ENCODE results near the gene DDOST. TPM values are rescaled to one million over a fixed set of nuclear protein-coding genes. Genes with fewer than 3 reads are reported as not detected.

Gene DDOST
- 275 and 282 TPM in 2 replicates for total RNA-seq (2014; rRNA removed; shearing (Covaris generic))
- 251 and 252 TPM in 2 replicates for polyA plus RNA-seq (2014; cell fraction: nucleus; rRNA removed)

DNA sequence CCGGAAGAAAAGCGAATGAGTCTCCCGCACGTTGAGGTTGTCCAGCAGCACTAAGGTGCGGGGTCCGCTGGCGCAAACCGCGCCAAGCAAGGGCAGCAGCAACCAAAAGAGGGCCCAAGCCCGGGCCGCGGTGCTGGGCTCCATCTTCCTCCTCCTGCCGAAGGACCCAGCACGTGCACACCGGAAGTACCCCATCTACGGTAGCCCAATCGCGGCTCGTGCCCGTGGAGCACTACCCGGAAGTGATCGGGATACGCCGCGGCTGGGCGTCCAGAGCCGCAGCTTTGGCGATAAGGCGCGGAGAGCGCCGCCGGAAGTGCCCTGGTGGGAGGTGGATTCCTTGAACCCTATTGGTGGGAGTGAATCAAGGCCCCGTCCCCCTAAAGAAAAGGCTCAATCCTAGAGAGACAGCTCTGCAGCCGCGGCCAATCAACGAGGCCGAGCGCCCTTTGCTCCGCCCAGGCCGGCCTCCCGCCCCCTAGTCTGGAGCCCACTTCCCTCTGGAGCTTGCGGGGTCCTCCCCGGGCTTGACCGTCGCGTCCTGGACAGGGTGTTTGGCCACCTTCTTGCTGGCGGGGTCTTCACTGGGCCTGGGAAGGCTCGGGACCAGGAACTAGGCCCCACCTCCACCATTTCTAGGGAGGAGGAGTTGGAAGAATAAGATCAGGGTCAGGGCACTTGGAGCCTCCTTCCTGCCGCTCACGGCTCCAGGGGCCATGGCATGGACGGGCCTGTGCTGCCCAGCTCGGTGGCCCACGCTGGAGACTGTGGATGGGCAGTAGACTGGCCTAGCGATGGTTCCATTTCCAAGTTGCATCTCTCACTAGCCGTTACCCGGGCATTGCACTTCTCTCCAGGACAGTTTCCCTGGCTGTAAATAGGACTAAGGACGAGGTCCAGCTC, at the start of gene DDOST:
DDOST (minus strand) TSS at position 163 of the 903 bp plus-strand sequence; CDS start at position 144, 19 bp downstream.
- DNase-seq (ENCODE audit: extremely low read depth, low read depth) = peak; percentile 93

DNA sequence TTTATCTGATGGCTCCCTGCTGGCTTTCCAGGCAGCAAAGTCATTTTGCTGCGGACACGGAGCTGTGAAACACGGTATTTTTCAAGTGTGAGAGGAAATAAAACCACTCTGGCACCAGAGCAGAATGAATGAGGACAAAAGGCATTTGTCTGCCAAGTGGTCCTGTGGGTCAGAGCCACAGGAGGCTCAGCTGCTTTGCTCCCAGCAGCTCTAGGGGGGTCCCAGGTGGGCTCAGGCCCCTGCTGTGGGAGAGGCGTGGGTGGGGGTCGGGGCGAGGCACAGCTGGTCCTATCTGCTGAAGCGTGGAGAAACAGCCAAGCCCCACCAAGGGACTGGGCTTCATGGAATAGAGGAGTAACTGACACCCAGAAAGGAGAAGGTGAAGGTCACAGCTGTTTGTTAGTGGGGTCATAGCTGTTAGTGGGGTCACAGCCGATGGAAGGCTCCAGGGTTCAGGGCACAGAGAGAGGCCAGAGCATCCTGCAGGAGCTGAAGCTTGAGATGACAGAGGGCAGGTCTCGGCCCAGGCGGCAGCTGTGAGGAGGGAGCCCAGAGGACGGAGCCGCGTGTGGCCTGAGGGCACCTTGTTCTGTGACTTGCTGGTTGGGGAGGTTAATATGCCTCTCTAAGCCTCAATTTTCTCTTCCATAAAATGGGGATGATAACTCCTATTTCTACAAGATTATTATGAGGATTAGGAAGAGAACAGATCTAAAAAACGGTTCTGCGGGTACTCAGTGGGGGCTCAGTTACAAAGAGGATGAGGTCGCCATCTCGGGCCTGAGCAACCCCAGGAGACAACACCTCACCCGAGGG, 49.5 kb upstream of the DDOST start:
- DNase-seq (ENCODE audit: extremely low read depth, low read depth) = no peak

DNA sequence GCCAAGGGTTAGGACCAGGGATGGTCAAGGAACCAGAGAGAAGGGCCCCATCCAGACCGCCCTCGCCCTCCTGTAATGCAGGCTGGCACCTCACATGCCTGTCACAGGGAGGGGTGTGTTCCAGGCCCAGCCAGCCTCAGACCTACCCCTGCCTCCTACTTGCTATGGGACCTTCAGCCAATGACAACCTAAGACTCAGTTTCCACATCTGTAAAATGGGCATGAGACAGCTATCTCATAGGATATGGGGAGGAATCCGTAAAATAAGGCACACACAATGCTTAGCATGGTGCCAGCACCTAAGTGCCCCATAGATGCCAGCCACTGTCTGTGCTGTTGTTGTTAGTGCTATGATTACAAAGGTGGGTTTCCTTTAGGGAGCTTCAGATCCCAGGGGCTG, 48.7 kb upstream of the DDOST start:
- DNase-seq (ENCODE audit: extremely low read depth, low read depth) = no peak

DNA sequence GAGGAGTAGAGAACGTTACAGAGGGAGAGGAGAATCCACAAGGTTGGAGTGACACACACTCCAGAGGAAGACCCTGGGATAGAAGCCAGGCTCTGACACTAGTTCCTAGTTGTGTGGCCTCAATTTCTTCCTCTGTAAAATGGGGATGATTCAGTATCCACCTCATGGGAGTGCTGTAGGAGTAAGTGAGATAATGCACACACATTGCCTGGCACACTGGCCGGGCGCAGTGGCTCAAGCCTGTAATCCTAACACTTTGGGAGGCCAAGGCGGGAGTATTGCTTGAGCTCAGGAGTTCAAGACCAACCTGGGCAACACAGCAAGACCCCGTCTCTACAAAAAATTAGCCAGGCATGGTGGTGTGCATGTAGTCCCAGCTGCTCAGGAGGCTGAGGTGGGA, 47.7 kb upstream of the DDOST start:
- DNase-seq (ENCODE audit: extremely low read depth, low read depth) = no peak

DNA sequence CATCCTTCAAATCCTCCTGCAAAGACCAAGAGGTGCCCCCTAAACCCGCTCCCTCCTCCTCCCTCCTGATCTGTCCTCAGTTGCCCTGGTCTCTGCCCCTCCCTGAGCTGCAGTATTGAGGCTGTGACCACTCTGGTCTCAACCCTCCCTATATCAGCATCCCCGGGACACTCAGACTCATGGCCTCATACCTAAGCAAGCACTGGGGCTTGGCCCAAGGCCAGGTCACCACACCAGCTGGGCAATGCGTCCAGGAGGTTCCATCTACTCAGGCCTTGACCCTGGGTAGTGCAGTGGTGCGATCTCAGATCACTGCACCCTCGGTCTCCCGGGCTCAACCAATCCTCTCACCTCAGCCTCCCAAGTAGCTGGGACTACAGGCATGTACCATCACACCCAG, 46.9 kb upstream of the DDOST start:
- DNase-seq (ENCODE audit: extremely low read depth, low read depth) = no peak

DNA sequence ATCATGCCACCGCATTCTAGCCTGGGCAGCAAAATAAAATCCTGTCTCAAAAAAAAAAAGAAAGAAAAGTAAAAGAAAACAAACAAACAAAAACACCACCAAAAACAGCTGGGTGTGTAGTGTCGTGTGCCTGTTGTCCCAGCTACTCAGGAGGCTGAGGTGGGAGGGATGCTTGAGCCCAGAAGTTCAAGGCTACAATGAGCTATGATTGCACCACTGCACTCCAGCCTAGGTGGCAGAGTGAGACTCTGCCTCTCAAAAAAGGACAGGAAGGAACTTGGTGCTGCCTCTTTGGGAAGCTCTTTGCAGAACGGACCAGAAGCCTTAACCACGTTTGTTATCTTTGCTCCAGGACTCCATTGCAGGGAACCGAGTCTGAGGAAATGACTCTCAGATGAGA, 45.7 kb upstream of the DDOST start:
- DNase-seq (ENCODE audit: extremely low read depth, low read depth) = no peak

DNA sequence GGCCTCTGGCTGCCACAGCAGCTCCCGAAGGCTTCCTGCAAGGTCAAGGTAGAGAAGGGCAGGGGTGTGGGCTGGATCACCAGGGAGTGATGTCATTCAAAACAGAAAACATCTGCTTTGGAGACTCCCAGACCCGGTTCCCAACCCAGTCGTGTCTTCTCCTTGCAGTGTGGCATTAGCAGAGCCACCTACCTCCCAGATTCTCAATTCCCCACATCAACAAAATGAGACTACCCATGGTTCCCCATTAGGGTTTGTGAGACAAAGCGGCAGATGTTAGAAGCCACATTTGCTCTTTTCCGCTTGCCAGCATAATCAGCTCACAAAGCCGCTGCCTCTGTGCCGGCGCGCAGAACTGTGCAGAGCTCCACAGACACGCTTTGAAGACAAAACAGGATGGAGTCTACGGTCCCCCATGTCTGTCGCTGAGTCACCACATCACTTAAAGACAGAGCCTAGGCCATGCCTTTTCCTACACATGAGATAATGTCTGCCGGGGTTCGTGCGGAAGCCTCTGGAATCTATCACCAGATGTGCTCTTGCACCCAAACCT, 44.1 kb upstream of the DDOST start:
- DNase-seq (ENCODE audit: extremely low read depth, low read depth) = no peak

DNA sequence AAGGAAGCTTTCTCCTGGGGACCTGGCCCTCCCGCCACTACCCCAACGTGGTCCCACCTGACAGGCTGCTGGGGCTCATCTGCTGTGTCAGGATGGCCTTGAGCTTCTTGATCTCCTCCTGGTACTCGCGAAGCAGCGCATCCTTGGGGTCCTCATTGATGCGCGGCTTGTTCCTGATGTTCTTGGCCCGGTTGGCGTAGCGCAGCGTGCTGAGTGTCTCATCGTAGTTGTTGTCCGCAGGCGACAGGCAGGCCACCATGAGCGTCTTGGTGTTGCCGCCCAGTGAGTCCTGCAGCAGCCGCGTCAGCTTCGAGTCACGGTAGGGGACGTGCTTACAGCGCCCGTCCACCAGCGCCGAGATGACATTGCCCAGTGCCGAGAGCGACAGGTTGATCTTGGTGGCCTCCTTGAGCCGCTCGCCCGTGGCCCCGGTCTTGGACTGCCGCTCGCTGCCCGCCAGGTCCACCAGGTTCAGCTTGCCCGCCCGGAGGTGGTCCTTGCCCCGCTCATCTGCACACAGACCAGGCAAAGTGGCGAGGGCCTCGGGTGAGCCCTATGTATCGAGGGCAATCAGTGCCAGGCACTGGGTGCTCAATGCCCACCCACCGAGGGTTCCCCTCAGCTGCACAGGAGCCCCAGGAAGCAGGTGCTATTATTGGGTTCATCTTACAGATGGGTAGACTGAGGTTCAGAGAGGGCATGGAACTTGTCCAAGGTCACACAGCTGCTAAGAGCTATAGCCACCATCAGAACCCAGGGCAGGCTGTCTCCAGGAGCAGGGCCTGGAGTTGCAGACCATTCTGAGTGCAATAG, 43.4 kb upstream of the DDOST start:
- no peak for DNase-seq (ENCODE audit: extremely low read depth, low read depth)

DNA sequence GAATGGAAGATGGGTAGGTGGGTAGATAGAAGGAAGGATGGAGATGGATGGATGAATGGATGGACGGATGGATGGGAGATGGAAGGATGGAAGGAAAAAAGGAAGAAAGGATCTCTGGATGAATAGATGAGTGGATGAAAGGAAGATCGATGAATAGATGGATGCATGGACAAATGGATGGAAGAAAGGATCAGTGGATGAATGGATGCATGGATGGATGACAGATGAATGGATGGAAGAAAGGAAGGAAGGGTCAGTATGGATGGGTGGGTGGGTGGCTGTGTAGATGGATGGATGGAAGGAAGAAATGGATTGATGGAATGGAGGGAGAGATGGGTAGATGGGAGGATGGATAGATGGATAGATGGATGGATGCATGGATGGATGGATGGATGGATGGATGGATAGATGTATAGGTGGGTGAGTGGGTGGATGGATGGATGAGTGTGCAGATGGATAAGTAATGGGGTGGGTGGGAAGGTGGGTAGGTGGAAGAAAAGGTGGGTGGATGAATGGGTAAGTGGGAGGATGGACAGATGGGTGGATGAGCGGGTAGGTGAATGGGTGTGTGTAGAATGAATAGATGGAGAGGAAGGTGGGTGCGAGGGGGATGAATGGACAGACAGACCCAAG, 42.1 kb upstream of the DDOST start:
- no peak for DNase-seq (ENCODE audit: extremely low read depth, low read depth)

DNA sequence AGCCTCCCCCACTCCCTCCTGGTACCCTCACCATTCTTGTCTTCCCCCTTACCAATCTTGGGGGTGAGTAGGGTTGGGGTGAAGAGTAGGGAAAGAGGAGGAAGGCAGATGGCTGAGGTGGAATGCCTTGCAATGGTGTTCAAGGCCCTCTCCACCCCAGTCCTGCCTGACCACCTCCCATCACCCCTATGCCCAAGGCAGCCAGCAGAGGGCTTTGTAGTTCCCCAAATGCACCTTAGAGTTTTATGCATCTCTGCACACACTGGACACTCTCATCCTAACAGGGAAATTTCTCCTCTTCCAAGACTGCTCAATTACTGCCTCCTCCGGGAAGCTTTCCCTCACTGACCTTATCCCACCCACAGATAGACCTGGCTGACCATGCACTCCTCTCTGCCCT, 41.2 kb upstream of the DDOST start:
- no peak for DNase-seq (ENCODE audit: extremely low read depth, low read depth)

DNA sequence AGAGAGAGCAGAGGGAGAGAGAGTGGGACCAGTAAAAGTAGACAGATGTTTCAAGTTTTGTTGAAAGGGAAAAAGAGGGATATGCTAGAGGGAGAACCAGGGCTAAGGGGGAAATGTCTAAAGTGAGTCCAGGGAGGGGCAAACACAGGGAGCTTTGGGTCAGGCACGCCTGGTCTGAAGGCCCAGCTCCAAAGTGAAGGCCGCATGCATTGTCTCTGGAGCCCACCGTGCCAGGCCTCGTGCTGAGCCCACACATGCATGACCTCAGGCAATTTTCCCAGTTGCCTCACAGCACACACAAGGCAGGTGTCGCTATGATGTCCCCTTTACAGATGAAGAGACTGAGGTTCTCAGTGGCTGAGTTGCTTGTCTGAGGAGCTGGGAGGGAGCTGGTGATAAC, 40.7 kb upstream of the DDOST start:
- DNase-seq (ENCODE audit: extremely low read depth, low read depth) = no peak

DNA sequence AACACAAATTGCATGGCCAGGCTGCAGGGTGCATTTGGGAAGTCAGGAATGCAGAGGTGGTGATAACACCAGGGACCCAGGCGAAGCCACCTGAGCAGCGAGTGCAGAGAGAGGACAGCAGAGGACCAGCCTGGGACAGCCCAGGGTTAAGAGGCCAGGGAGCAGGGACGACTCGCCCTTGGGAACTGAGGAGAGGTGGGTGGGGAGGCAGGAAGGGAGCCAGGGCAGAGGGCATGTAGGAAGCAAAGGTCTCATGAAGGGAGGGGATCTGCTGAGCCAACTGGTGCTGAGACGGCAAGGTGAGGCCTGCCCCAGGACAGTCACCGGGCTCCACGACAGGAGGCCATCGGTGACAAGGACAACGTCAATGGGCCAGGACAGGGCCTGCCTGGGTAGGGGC, 40.3 kb upstream of the DDOST start:
- DNase-seq (ENCODE audit: extremely low read depth, low read depth) = no peak

DNA sequence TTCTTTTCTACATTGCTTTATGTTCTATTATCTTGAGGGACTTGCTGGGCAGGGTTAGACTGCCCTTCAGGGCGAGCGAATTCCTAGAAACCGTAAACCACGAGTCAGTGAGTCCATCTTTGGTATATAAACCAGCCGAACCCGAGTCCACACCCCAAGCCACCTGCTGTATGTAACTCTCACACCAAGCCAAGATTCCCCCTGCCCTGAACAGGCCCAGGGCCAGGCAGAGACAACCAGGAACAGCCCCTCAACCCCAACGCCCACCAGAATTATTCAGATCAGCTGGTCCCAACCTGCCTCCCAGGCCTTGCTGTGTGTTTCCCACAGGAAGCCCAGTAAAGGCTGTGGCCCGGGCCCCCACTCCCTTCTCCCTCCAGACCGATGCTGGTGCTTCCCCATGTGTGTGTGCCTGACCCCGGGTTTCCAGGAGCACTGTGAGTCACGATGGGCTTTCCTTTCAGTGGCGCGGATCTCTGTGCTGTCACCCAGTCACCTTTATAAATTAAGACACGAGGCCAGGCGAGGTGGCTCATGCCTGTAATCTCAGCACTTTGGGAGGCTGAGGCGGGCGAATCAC, 39.6 kb upstream of the DDOST start:
- DNase-seq (ENCODE audit: extremely low read depth, low read depth) = no peak

DNA sequence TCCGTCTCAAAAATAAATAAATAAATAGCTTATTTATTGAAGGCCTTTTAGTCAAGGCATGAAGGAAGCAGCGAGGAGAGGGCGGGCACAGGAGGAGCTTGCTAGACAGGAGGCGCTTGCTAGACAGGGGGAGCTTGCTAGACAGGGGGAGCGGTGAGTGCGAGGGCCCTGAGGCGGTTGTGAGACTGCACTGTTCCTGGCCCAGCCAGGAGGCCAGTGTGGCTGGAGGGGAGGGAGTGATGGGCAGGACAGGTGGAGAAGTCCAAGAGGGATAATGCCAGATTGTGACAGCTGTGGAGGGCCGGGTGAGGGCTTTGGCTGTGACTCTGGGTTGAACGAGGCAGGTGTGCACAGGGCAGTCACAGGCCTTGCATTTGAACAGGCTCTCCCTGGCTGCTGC, 38.4 kb upstream of the DDOST start:
- DNase-seq (ENCODE audit: extremely low read depth, low read depth) = no peak

DNA sequence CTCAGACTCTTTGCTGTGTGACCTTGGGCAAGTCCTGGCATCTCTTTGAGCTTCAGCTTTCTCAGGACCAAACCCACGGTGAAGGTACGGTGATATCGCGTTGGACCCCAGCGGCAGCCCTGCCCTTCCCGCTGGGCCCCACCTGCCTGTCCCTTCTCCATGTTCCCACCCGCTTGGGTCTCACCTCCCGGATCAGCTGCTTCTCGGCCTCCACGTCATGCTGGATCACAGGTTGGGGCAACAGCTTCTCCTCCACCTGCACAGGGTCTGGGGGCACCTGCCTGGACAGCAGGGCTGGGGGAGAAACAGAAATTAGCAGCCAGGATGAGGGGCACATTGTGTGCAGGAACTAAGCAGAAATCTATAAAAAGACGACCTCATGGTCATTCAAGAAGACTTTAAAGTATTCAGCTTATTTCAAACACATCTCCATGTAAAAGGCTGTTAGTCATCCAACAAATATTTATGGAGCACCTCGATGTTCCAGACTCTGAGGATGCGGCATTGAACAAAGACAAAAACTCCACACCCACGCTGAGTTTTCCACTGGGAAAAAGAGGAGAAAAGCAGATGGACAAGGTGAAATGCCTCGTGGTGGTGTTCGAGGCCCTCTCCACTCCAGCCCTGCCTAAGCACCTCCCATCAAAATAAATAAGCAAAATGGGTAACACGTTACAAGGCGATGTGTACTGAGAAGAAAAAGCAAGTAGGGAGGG, 37.2 kb upstream of the DDOST start:
- no peak for DNase-seq (ENCODE audit: extremely low read depth, low read depth)

DNA sequence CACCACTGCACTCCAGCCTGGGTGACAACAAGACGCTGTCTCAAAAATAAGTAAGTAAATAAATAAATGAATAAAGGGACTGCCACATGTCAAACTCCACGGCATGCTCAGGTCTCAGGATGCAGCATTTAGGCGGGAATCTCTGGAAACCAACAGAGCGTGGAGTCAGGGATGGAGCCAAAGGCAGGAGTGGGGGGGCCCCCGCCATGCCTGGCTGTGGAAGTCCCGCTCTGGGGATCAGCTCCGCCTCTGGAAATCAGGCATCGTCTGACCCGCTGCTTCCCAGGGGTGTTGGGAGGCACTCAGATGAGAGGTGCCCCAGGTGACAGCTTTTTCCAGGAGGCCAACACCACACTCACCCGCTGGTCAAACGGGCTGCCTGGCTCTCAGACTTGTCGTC, 36.4 kb upstream of the DDOST start:
- DNase-seq (ENCODE audit: extremely low read depth, low read depth) = no peak

DNA sequence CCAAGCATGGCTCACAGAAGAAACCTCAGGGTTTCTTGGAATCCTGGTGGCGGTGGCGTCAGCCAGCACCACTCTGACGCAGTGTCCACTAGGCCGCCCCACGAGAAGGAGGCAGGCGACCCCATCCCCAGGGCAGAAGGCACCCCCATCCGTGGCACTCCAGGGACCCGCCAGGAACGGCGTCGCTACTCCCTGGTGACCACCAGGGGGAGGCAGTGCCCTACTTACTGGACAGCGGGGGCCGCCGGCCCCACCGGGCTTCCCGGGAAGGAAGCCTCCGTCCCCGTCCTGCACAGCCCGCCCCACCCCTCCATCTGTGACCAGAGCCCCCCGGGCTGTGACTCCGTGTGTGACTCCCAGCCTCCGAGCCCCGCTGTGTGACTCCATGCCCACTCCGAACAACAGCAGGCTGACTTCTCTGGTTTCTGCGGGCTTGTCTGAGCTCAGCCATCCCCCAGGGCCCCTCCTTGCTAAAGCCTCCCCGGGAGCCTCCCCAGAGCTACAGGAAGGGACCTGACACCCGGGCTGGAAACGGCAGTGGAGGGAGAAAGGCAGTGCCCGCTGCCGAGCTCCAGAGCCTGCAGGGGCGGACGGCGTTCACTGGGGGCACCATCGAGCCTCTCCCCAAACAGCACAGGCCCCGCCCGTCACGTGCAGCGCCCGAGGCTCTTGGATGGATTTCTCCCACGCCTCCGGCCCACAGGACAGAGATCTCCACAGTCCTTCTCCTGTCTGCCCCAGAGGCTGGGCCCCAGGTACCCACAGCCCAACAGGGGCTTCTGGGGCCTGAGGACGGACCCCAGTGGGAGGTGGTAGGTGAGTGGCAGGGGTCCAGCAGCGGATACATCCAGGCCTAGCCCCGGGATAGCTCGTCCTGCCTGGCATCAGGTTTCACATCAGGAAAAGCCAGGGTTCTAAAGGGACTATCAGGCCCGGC, 35.5 kb upstream of the DDOST start:
- peak; percentile 68 for DNase-seq (ENCODE audit: extremely low read depth, low read depth)

DNA sequence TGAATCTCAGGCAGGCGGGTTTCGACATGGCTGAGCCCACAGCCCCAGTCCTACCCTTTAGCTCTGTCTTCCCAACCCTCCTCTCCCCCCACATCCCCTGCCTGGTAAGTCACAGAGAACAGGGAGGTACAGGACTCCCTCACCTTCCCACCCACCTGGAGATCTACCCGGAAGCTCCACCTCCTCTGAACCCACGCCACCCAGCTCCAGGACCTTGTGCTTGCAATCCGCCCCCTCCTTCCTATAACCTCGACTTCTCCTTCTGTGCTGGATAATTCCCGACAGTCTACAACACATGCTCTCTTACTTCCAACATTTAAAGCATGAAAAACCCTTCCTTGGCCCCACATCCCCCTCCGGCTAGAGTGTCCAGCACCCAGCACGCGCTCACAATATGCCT, 34.3 kb upstream of the DDOST start:
- DNase-seq (ENCODE audit: extremely low read depth, low read depth) = no peak

Measured in NCI-H460 (cell line).